Liver (tissue), 9 donors: ENCODE measurements around the gene PRPS1L1. TPM values are rescaled to one million over a fixed set of nuclear protein-coding genes. Genes with fewer than 3 reads are reported as not detected.

Source experiments
- DNase-seq: peaks from one replicate; pipeline ENCODE4 v3.0.0-alpha.2; 2017; ENCODE audit warnings: low spot score
- H3K27ac ChIP-seq, 2 donors: one replicate each; pipeline ENCODE4 v1.7.0; 2013; ENCODE audit warnings: inconsistent platforms in 2 of 2, low read length in 2 of 2, control low read depth in 1 of 2, low read depth in 1 of 2, mild to moderate bottlenecking in 1 of 2
- H3K27me3 ChIP-seq, 4 donors: one replicate each; pipeline versions ENCODE4 v1.6.1 to v1.7.0; 2013; ENCODE audit warnings: low read length in 3 of 4, inconsistent platforms in 1 of 4, mild to moderate bottlenecking in 1 of 4, moderate library complexity in 1 of 4; ENCODE audit not compliant: control insufficient read depth in 4 of 4, insufficient read depth in 4 of 4
- H3K36me3 ChIP-seq, 4 donors: one replicate each; pipeline versions ENCODE4 v1.6.1 to v1.7.0; 2013; ENCODE audit warnings: low read length in 3 of 4, mild to moderate bottlenecking in 3 of 4, low read depth in 1 of 4, moderate library complexity in 1 of 4; ENCODE audit not compliant: control insufficient read depth in 4 of 4, insufficient read depth in 3 of 4
- H3K4me1 ChIP-seq, 4 donors: one replicate each; pipeline versions ENCODE4 v1.6.1 to v1.7.0; 2013; ENCODE audit warnings: low read length in 3 of 4, mild to moderate bottlenecking in 3 of 4, moderate library complexity in 1 of 4; ENCODE audit not compliant: control insufficient read depth in 4 of 4, insufficient read depth in 4 of 4
- H3K4me3 ChIP-seq, 3 donors: one replicate each; pipeline versions ENCODE4 v1.6.1 to v1.7.0; 2013; ENCODE audit warnings: low read length in 3 of 3, control low read depth in 1 of 3, low read depth in 1 of 3, mild to moderate bottlenecking in 1 of 3
- H3K9ac ChIP-seq, 2 donors: one replicate each; pipeline ENCODE4 v1.7.0; 2013; ENCODE audit warnings: low read length in 2 of 2, mild to moderate bottlenecking in 2 of 2, moderate library complexity in 2 of 2, control low read depth in 1 of 2, low read depth in 1 of 2
- H3K9me3 ChIP-seq, 4 donors: one replicate each; pipeline versions ENCODE4 v1.6.1 to v1.7.0; 2013; ENCODE audit warnings: low read length in 3 of 4; ENCODE audit not compliant: control insufficient read depth in 4 of 4
- FOXA1 ChIP-seq: IDR thresholded peaks from 2 replicates; pipeline ENCODE4 v1.6.1; 2016; ENCODE audit warnings: antibody characterized with exemption
- GABPA ChIP-seq, 2 donors: IDR thresholded peaks in 1 of 2; conservative IDR thresholded peaks in 1 of 2; 2 replicates each; pipeline ENCODE4 v1.6.1; 2016; ENCODE audit warnings: antibody characterized with exemption in 2 of 2, mild to moderate bottlenecking in 1 of 2, moderate library complexity in 1 of 2
- HNF4A ChIP-seq, 2 donors: conservative IDR thresholded peaks; 2 replicates each; pipeline ENCODE4 v1.6.1; 2016; ENCODE audit warnings: antibody characterized with exemption in 2 of 2, mild to moderate bottlenecking in 2 of 2
- HNF4G ChIP-seq: IDR thresholded peaks from 2 replicates; pipeline ENCODE4 v1.6.1; 2016; ENCODE audit warnings: antibody characterized with exemption
- JUND ChIP-seq, 2 donors: IDR thresholded peaks; 2 replicates each; pipeline ENCODE4 v1.6.1; 2016; ENCODE audit warnings: antibody characterized with exemption in 2 of 2
- NR2F2 ChIP-seq: IDR thresholded peaks from 2 replicates; pipeline ENCODE4 v1.6.1; 2016; ENCODE audit warnings: antibody characterized with exemption
- RAD21 ChIP-seq, 2 donors: IDR thresholded peaks; 2 replicates each; pipeline ENCODE4 v1.6.1; 2016; ENCODE audit warnings: antibody characterized with exemption in 2 of 2, mild to moderate bottlenecking in 2 of 2
- RXRA ChIP-seq, 2 donors: IDR thresholded peaks; 2 replicates each; pipeline ENCODE4 v1.6.1; 2017 to 2018; ENCODE audit warnings: antibody characterized with exemption in 2 of 2, mild to moderate bottlenecking in 1 of 2
- SP1 ChIP-seq: IDR thresholded peaks from 2 replicates; pipeline ENCODE4 v1.6.1; 2018; ENCODE audit warnings: antibody characterized with exemption, mild to moderate bottlenecking
- TAF1 ChIP-seq: conservative IDR thresholded peaks from 2 replicates; pipeline ENCODE4 v1.6.1; 2016; ENCODE audit warnings: antibody characterized with exemption, mild to moderate bottlenecking
- YY1 ChIP-seq: IDR thresholded peaks from 2 replicates; pipeline ENCODE4 v1.6.1; 2016; ENCODE audit warnings: antibody characterized with exemption, mild to moderate bottlenecking
- WGBS: extraction: QIAGEN DNeasy Blood & Tissue Kit; methylation state at CpG from one replicate; pipeline ENCODE4 v1.1.7; 2013; 5-methylcytosine and 5-hydroxymethylcytosine counted together
- polyA plus RNA-seq, 2 donors: library from polyadenylated mRNA; stranded (reverse) in 1 of 2; unstranded in 1 of 2; fragments of 200-250 nt in 1 of 2; fragments of >200 nt in 1 of 2; fragmentation: Nextera tagmentation in 1 of 2; extraction: Ambion mirVana in 1 of 2; gene quantifications; one replicate each; pipeline versions ENCODE4 v1.2.1 to v1.2.3, GENCODE V29; 2013 to 2015
- total RNA-seq, 2 donors: library from RNA; depleted of rRNA; stranded (reverse); fragments of >200 nt; gene quantifications; one replicate each; pipeline ENCODE4 v1.2.3, GENCODE V29; 2014
- TF ChIP-seq, protein P1 (sequence below): fragments of 150-350 bp; IDR thresholded peaks from 2 replicates; pipeline ENCODE4 v1.5.1; 2017; ENCODE audit warnings: improper control_type of control experiment, low read depth, low read length; ENCODE audit not compliant: missing input control
- TF ChIP-seq, protein P2 (sequence below): IDR thresholded peaks from 2 replicates; pipeline ENCODE4 v1.6.1; 2016; ENCODE audit warnings: antibody characterized with exemption
- TF ChIP-seq, protein P3 (sequence below): IDR thresholded peaks from 2 replicates; pipeline ENCODE4 v1.6.1; 2016; ENCODE audit warnings: antibody characterized with exemption, mild to moderate bottlenecking
- TF ChIP-seq, protein P4 (sequence below): IDR thresholded peaks from 2 replicates; pipeline ENCODE4 v1.6.1; 2016; ENCODE audit warnings: antibody characterized with exemption
- TF ChIP-seq, protein P5 (sequence below): IDR thresholded peaks from 2 replicates; pipeline ENCODE4 v1.6.1; 2016; ENCODE audit warnings: antibody characterized with exemption
- donor health status: healthy.
- donor health status: healthy.
- donor health status: healthy.
- donor health status: healthy.
- donor health status: healthy.

PRPS1L1 gene
- total and polyA plus RNA-seq, 4 donors: not detected

DNA sequence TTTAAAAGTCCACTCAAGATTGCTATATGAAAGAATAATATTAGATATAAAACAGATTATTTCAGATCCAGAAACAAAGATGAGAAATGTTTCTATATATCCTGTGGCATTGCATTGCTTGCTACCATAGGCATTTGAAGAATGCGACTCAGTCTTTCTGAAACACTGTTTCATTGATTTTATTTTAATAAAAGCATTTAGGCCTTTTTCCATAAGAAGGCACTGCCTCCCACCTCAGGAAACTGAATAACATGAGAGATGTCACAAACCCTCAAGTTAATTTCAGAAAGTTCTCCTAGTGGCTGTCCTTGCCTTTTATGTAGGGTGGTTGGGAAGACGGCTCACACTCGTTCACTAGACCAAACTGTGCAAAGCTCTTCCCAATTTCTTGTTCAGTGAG lies 23.3 kb downstream of the PRPS1L1 start:
- no peak overlapping the region for H3K9ac ChIP-seq
- TF ChIP-seq YY1 (no peak), SP1 (no peak), HNF4A (conservative IDR thresholded peaks at IDR 0.05) (no peak), RAD21 (IDR thresholded peaks at IDR 0.05) (no peak), NR2F2 (no peak), GABPA (IDR thresholded peaks at IDR 0.05 in 1 of 2, conservative IDR thresholded peaks at IDR 0.05 in 1 of 2) (no peak), TAF1 (no peak), FOXA1 (no peak), JUND (IDR thresholded peaks at IDR 0.05) (no peak), RXRA (IDR thresholded peaks at IDR 0.05) (no peak), HNF4G (no peak)
- TF ChIP-seq, protein P1, sequence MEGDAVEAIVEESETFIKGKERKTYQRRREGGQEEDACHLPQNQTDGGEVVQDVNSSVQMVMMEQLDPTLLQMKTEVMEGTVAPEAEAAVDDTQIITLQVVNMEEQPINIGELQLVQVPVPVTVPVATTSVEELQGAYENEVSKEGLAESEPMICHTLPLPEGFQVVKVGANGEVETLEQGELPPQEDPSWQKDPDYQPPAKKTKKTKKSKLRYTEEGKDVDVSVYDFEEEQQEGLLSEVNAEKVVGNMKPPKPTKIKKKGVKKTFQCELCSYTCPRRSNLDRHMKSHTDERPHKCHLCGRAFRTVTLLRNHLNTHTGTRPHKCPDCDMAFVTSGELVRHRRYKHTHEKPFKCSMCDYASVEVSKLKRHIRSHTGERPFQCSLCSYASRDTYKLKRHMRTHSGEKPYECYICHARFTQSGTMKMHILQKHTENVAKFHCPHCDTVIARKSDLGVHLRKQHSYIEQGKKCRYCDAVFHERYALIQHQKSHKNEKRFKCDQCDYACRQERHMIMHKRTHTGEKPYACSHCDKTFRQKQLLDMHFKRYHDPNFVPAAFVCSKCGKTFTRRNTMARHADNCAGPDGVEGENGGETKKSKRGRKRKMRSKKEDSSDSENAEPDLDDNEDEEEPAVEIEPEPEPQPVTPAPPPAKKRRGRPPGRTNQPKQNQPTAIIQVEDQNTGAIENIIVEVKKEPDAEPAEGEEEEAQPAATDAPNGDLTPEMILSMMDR: no peak
- TF ChIP-seq, protein P2, sequence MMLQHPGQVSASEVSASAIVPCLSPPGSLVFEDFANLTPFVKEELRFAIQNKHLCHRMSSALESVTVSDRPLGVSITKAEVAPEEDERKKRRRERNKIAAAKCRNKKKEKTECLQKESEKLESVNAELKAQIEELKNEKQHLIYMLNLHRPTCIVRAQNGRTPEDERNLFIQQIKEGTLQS: no peak
- TF ChIP-seq, protein P3, sequence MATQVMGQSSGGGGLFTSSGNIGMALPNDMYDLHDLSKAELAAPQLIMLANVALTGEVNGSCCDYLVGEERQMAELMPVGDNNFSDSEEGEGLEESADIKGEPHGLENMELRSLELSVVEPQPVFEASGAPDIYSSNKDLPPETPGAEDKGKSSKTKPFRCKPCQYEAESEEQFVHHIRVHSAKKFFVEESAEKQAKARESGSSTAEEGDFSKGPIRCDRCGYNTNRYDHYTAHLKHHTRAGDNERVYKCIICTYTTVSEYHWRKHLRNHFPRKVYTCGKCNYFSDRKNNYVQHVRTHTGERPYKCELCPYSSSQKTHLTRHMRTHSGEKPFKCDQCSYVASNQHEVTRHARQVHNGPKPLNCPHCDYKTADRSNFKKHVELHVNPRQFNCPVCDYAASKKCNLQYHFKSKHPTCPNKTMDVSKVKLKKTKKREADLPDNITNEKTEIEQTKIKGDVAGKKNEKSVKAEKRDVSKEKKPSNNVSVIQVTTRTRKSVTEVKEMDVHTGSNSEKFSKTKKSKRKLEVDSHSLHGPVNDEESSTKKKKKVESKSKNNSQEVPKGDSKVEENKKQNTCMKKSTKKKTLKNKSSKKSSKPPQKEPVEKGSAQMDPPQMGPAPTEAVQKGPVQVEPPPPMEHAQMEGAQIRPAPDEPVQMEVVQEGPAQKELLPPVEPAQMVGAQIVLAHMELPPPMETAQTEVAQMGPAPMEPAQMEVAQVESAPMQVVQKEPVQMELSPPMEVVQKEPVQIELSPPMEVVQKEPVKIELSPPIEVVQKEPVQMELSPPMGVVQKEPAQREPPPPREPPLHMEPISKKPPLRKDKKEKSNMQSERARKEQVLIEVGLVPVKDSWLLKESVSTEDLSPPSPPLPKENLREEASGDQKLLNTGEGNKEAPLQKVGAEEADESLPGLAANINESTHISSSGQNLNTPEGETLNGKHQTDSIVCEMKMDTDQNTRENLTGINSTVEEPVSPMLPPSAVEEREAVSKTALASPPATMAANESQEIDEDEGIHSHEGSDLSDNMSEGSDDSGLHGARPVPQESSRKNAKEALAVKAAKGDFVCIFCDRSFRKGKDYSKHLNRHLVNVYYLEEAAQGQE: no peak
- TF ChIP-seq, protein P4, sequence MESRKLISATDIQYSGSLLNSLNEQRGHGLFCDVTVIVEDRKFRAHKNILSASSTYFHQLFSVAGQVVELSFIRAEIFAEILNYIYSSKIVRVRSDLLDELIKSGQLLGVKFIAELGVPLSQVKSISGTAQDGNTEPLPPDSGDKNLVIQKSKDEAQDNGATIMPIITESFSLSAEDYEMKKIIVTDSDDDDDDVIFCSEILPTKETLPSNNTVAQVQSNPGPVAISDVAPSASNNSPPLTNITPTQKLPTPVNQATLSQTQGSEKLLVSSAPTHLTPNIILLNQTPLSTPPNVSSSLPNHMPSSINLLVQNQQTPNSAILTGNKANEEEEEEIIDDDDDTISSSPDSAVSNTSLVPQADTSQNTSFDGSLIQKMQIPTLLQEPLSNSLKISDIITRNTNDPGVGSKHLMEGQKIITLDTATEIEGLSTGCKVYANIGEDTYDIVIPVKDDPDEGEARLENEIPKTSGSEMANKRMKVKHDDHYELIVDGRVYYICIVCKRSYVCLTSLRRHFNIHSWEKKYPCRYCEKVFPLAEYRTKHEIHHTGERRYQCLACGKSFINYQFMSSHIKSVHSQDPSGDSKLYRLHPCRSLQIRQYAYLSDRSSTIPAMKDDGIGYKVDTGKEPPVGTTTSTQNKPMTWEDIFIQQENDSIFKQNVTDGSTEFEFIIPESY: no peak
- TF ChIP-seq, protein P5, sequence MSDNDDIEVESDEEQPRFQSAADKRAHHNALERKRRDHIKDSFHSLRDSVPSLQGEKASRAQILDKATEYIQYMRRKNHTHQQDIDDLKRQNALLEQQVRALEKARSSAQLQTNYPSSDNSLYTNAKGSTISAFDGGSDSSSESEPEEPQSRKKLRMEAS: no peak
- H3K9me3 ChIP-seq: peaks cover 0 to 3% (median under 1%) of the 10 kb centered on the region in 4 donors
- H3K27ac ChIP-seq: no peak overlapping the region
- no peaks in the 10 kb centered on the region for H3K36me3 ChIP-seq
- 77% methylated on average over 3 of the region's 3 CpGs for WGBS
- no peaks in the 10 kb centered on the region for H3K27me3 ChIP-seq
- no peak for DNase-seq
- H3K4me3 ChIP-seq: no peak overlapping the region
- no peaks in the 10 kb centered on the region for H3K4me1 ChIP-seq
